Activated CD4-positive, alpha-beta T cell treated with anti-CD3 and anti-CD28 coated beads for 24 hours (primary cell): Measurements from ENCODE around the gene MON2.
"Not testable (repeated sequence)": the region's sequence is repeated elsewhere in the genome, so short reads cannot be mapped to it uniquely, and the experiment has no call there.

ENCODE experiments used
- DNase-seq, 2 donors: peaks; one replicate each; pipeline ENCODE4 v3.0.0-alpha.2; 2020; ENCODE audit warnings: low read depth in 2 of 2

The MON2 gene

GRCh38 chr12:62481843-62482540 lies 15.4 kb downstream of the MON2 start:
- DNase-seq = no peak

GRCh38 chr12:62482769-62483168 lies 16.1 kb downstream of the MON2 start:
- DNase-seq = no peak

- DNase-seq = no peak
Observed at GRCh38 chr12:62484233-62484632, 17.6 kb downstream of the MON2 start.

GRCh38 chr12:62505786-62506185 lies 39.2 kb downstream of the MON2 start:
- DNase-seq = no peak

GRCh38 chr12:62512901-62513300 lies 46.3 kb downstream of the MON2 start:
- no peak for DNase-seq

GRCh38 chr12:62514080-62514479 lies 47.5 kb downstream of the MON2 start:
- not testable (repeated sequence) for DNase-seq

GRCh38 chr12:62516927-62517326 lies 50.3 kb downstream of the MON2 start:
- no peak for DNase-seq

- DNase-seq = no peak
Observed at GRCh38 chr12:62517887-62518286, 51.3 kb downstream of the MON2 start.

- no peak for DNase-seq
Observed at GRCh38 chr12:62519043-62519442, 52.4 kb downstream of the MON2 start.

- DNase-seq = no peak
Observed at GRCh38 chr12:62520361-62520760, 53.7 kb downstream of the MON2 start.

GRCh38 chr12:62522984-62523383 lies 56.4 kb downstream of the MON2 start:
- DNase-seq = no peak

- no peak for DNase-seq
Observed at GRCh38 chr12:62523619-62524018, 57.0 kb downstream of the MON2 start.

- DNase-seq = no peak
Observed at GRCh38 chr12:62525271-62525670, 58.6 kb downstream of the MON2 start.

- no peak for DNase-seq
Observed at GRCh38 chr12:62530596-62530995, 64.0 kb downstream of the MON2 start.

- no peak for DNase-seq
Observed at GRCh38 chr12:62532333-62532732, 65.7 kb downstream of the MON2 start.

- no peak for DNase-seq
Observed at GRCh38 chr12:62533087-62533754, 66.6 kb downstream of the MON2 start.

GRCh38 chr12:62533755-62534107 lies 67.1 kb downstream of the MON2 start:
- DNase-seq = no peak

- no peak for DNase-seq
Observed at GRCh38 chr12:62536546-62536945, 69.9 kb downstream of the MON2 start.

GRCh38 chr12:62537551-62537950 lies 70.9 kb downstream of the MON2 start:
- DNase-seq = no peak

- DNase-seq = no peak
Observed at GRCh38 chr12:62540354-62540753, 73.7 kb downstream of the MON2 start.

GRCh38 chr12:62542814-62543213 lies 76.2 kb downstream of the MON2 start:
- DNase-seq = no peak

GRCh38 chr12:62543324-62543723 lies 76.7 kb downstream of the MON2 start:
- no peak for DNase-seq

GRCh38 chr12:62543741-62544140 lies 77.1 kb downstream of the MON2 start:
- DNase-seq = no peak
